Parathyroid adenoma (tissue), 2 donors: ENCODE results near the gene GLIPR1.
A peak's percentile ranks its signal among the peaks of the same experiment; 100 is the strongest.
"Not testable (repeated sequence)": the region's sequence is repeated elsewhere in the genome, so short reads cannot be mapped to it uniquely, and the experiment has no call there.

Experiments used
- H2AFZ ChIP-seq: fragments of 300-600 bp; sonication (generic); one replicate; pipeline ENCODE4 v1.7.0; 2017; ENCODE audit warnings: antibody characterized with exemption, mild to moderate bottlenecking
- H3K27ac ChIP-seq: fragments of 300-600 bp; sonication (generic); one replicate; pipeline ENCODE4 v1.7.0; 2017
- H3K27me3 ChIP-seq: fragments of 300-600 bp; sonication (generic); one replicate; pipeline ENCODE4 v1.7.0; 2017; ENCODE audit warnings: low read length; ENCODE audit not compliant: control insufficient read depth, insufficient read depth
- H3K36me3 ChIP-seq: fragments of 300-600 bp; sonication (generic); one replicate; pipeline ENCODE4 v1.7.0; 2017; ENCODE audit warnings: low read length; ENCODE audit not compliant: control insufficient read depth, insufficient read depth
- H3K4me1 ChIP-seq: fragments of 300-600 bp; sonication (generic); one replicate; pipeline ENCODE4 v1.7.0; 2017; ENCODE audit warnings: control low read depth
- H3K4me2 ChIP-seq: fragments of 300-600 bp; sonication (generic); one replicate; pipeline ENCODE4 v1.7.0; 2017; ENCODE audit warnings: low read length
- H3K4me3 ChIP-seq: fragments of 300-600 bp; sonication (generic); one replicate; pipeline ENCODE4 v1.7.0; 2017; ENCODE audit warnings: low read depth, low read length
- H3K79me2 ChIP-seq: fragments of 300-600 bp; sonication (generic); one replicate; pipeline ENCODE4 v1.7.0; 2017; ENCODE audit warnings: control low read depth
- H3K9ac ChIP-seq: fragments of 300-600 bp; sonication (generic); one replicate; pipeline ENCODE4 v1.7.0; 2017; ENCODE audit warnings: mild to moderate bottlenecking
- H3K9me3 ChIP-seq: fragments of 300-600 bp; sonication (generic); one replicate; pipeline ENCODE4 v1.7.0; 2017; ENCODE audit warnings: low read length; ENCODE audit not compliant: control insufficient read depth
- CTCF ChIP-seq: fragments of 300-600 bp; sonication (generic); IDR thresholded peaks from one replicate; pipeline ENCODE4 v1.7.0; 2017; ENCODE audit warnings: antibody characterized with exemption, mild to moderate bottlenecking
- donor health status: primary hyperparathyroidism.

The GLIPR1 gene

GRCh38 chr12:75509621-75510020 is 29.1 kb downstream of the GLIPR1 start:
- no peak overlapping the region for H3K9ac ChIP-seq
- no peaks in the 10 kb centered on the region for H3K27me3 ChIP-seq
- peaks cover 3% of the 10 kb centered on the region for H3K9me3 ChIP-seq
- H3K79me2 ChIP-seq = peaks cover 23% of the 10 kb centered on the region
- peaks cover 8% of the 10 kb centered on the region for H3K4me1 ChIP-seq
- no peak overlapping the region for H3K4me3 ChIP-seq
- no peaks in the 10 kb centered on the region for H3K36me3 ChIP-seq
- no peak overlapping the region for H3K4me2 ChIP-seq
- no peak for TF ChIP-seq CTCF
- H3K27ac ChIP-seq = no peak overlapping the region
- H2AFZ ChIP-seq = no peak overlapping the region

GRCh38 chr12:75511116-75512048 is 30.8 kb downstream of the GLIPR1 start, which contains the start of gene KRR1:
Gene KRR1 (minus strand): TSS chr12:75511609. CDS start chr12:75511597, 12 bp downstream.
- H3K9ac ChIP-seq = peak within 1 kb of the TSS; percentile 11
- H3K9me3 ChIP-seq = peaks cover 3% of the 10 kb centered on the region
- H2AFZ ChIP-seq = peak within 1 kb of the TSS; percentile 81
- peak; percentile 14 for TF ChIP-seq CTCF
- H3K4me1 ChIP-seq = peaks cover 8% of the 10 kb centered on the region
- H3K36me3 ChIP-seq = no peaks in the 10 kb centered on the region
- H3K4me3 ChIP-seq = peak within 1 kb of the TSS; percentile 97
- H3K4me2 ChIP-seq = peak within 1 kb of the TSS; percentile 80
- peak within 1 kb of the TSS; percentile 53 for H3K27ac ChIP-seq
- peaks cover 23% of the 10 kb centered on the region for H3K79me2 ChIP-seq
- no peaks in the 10 kb centered on the region for H3K27me3 ChIP-seq

GRCh38 chr12:75521224-75521623 is 40.7 kb downstream of the GLIPR1 start:
- not testable (repeated sequence) for H3K4me2 ChIP-seq, H2AFZ ChIP-seq, H3K4me1 ChIP-seq, H3K27ac ChIP-seq, H3K27me3 ChIP-seq, H3K9me3 ChIP-seq, H3K36me3 ChIP-seq, H3K4me3 ChIP-seq, H3K9ac ChIP-seq, H3K79me2 ChIP-seq

GRCh38 chr12:75522124-75522523 is 41.6 kb downstream of the GLIPR1 start:
- H3K4me2 ChIP-seq, H3K9me3 ChIP-seq, H2AFZ ChIP-seq, H3K4me3 ChIP-seq, H3K27ac ChIP-seq, H3K9ac ChIP-seq, H3K27me3 ChIP-seq, H3K36me3 ChIP-seq, H3K79me2 ChIP-seq, H3K4me1 ChIP-seq: not testable (repeated sequence)

- Histone ChIP-seq H3K4me2 (no peak overlapping the region), H3K9ac (no peak overlapping the region), H3K36me3 (no peaks in the 10 kb centered on the region), H3K4me3 (no peak overlapping the region), H3K27me3 (no peaks in the 10 kb centered on the region), H3K9me3 (no peaks in the 10 kb centered on the region), H3K27ac (no peak overlapping the region), H3K79me2 (no peaks in the 10 kb centered on the region), H2AFZ (no peak overlapping the region), H3K4me1 (no peaks in the 10 kb centered on the region)
- TF ChIP-seq CTCF = no peak
Observed at GRCh38 chr12:75525263-75525662, 44.7 kb downstream of the GLIPR1 start.
